T-cell (primary cell): ENCODE results near the gene ELAVL3. TPM values are rescaled to one million over a fixed set of nuclear protein-coding genes. Genes with fewer than 3 reads are reported as not detected.
"Not testable (repeated sequence)": the region's sequence is repeated elsewhere in the genome, so short reads cannot be mapped to it uniquely, and the experiment has no call there.

ENCODE experiments used
- ATAC-seq, 4 experiments: fragments of 200-7000 bp in 3 of 4; fragments of 150-1000 bp in 1 of 4; cut with Tn5 transposase; replicated peaks in 1 of 4; 1 replicate in 3 of 4; 2 replicates in 1 of 4; pipeline ENCODE4 v1.10.0; 2021; ENCODE audit warnings: moderate library complexity in 3 of 4, mild to moderate bottlenecking in 2 of 4, moderate number of reproducible peaks in 1 of 4
- CTCF ChIA-PET, 2 donors: fragments of 300-600 bp; sonication (Branson Sonifier 250); formaldehyde crosslinking; loops; one replicate each; lab custom pipeline; 2022; ENCODE audit warnings: antibody characterized with exemption in 2 of 2; lab: Charles Lee
- POLR2A ChIA-PET, 2 donors: fragments of 300-600 bp; sonication (Branson Sonifier 250); formaldehyde crosslinking; loops; one replicate each; lab custom pipeline; 2022; ENCODE audit warnings: antibody characterized with exemption in 2 of 2; lab: Charles Lee
- DNase-seq, 35 experiments: peaks; one replicate each; pipeline versions ENCODE4 v3.0.0 to v3.0.0-alpha.2; 2013 to 2023
- H3K27ac ChIP-seq: one replicate; pipeline ENCODE4 v1.5.1; 2013; ENCODE audit warnings: low read length
- H3K27me3 ChIP-seq, 2 experiments: replicated peaks in 1 of 2; 1 replicate in 1 of 2; 2 replicates in 1 of 2; pipeline versions ENCODE4 v1.6.1 to v1.7.0; 2013; ENCODE audit warnings: low read length in 1 of 2, mixed read lengths in 1 of 2; ENCODE audit not compliant: control insufficient read depth in 2 of 2, insufficient read depth in 2 of 2; ENCODE audit errors: extremely low read depth in 1 of 2
- H3K36me3 ChIP-seq, 2 donors: 1 replicate in 1 of 2; 2 replicates in 1 of 2; pipeline versions ENCODE4 v1.6.1 to v1.7.0; 2013; ENCODE audit warnings: low read length in 1 of 2; ENCODE audit not compliant: control insufficient read depth in 2 of 2, insufficient read depth in 1 of 2; ENCODE audit errors: extremely low read depth in 1 of 2
- H3K4me1 ChIP-seq, 2 experiments: 1 replicate in 1 of 2; 2 replicates in 1 of 2; pipeline versions ENCODE4 v1.6.1 to v1.7.0; 2013; ENCODE audit warnings: low read length in 2 of 2, mixed read lengths in 1 of 2; ENCODE audit not compliant: insufficient read depth in 2 of 2, control insufficient read depth in 1 of 2; ENCODE audit errors: extremely low read depth in 1 of 2
- H3K4me3 ChIP-seq, 2 donors: 1 replicate in 1 of 2; 2 replicates in 1 of 2; pipeline versions ENCODE4 v1.5.1 to v1.7.0; 2013; ENCODE audit warnings: mild to moderate bottlenecking in 2 of 2, low read length in 1 of 2, moderate library complexity in 1 of 2; ENCODE audit not compliant: control insufficient read depth in 1 of 2; ENCODE audit errors: extremely low read depth in 1 of 2
- H3K9me3 ChIP-seq: 2 replicates; pipeline ENCODE4 v1.7.0; 2013
- H3K27ac Mint-ChIP-seq, 2 donors: one replicate each; pipeline ENCODE4 v1.8.0; 2020 to 2021; ENCODE audit warnings: mild to moderate bottlenecking in 2 of 2, mixed read lengths in 2 of 2
- H3K27me3 Mint-ChIP-seq, 2 donors: one replicate each; pipeline ENCODE4 v1.8.0; 2021 to 2022; ENCODE audit warnings: mixed read lengths in 2 of 2
- H3K36me3 Mint-ChIP-seq: one replicate; pipeline ENCODE4 v1.8.0; 2021; ENCODE audit warnings: mixed read lengths
- H3K4me1 Mint-ChIP-seq, 3 donors: one replicate each; pipeline ENCODE4 v1.8.0; 2020 to 2022; ENCODE audit warnings: mixed read lengths in 3 of 3, mild to moderate bottlenecking in 1 of 3
- H3K4me3 Mint-ChIP-seq, 3 donors: one replicate each; pipeline ENCODE4 v1.8.0; 2020 to 2022; ENCODE audit warnings: mild to moderate bottlenecking in 3 of 3, mixed read lengths in 3 of 3, moderate library complexity in 3 of 3
- H3K9me3 Mint-ChIP-seq, 3 donors: one replicate each; pipeline ENCODE4 v1.8.0; 2020 to 2022; ENCODE audit warnings: mixed read lengths in 3 of 3
- WGBS: methylation state at CpG from one replicate; pipeline ENCODE4 v1.1.5; 2013; ENCODE audit warnings: missing lambda C conversion rate; ENCODE audit not compliant: insufficient coverage; 5-methylcytosine and 5-hydroxymethylcytosine counted together
- total RNA-seq, 35 experiments: library from RNA in 6 of 35; stranded (reverse) in 6 of 35; fragments of 120-200 nt in 1 of 35; gene quantifications; one replicate each; pipeline versions ENCODE4 v1.2.1 to v1.2.4 and lab custom pipeline; 2013 to 2026

The ELAVL3 gene
- total RNA-seq, 5 donors from 2014 or later (not counting 1 experiment from before 2014, with no cell fraction given): 0.47 TPM; not detected in 4

- POLR2A ChIA-PET: no interaction called here
- Histone ChIP-seq H3K27ac (no peak overlapping the region), H3K4me1 (peaks cover 6 to 33% of the 10 kb centered on the region in 2 experiments), H3K36me3 (no peaks in the 10 kb centered on the region), H3K4me3 (no peak overlapping the region), H3K27me3 (peaks cover 5 to 45% of the 10 kb centered on the region in 2 experiments), H3K9me3 (no peaks in the 10 kb centered on the region)
- 49% methylated on average over 13 of the region's 19 CpGs for WGBS
- Mint-ChIP-seq H3K4me1 (peaks cover 19 to 29% (median 25%) of the 10 kb centered on the region in 3 donors), H3K36me3 (peaks cover 3% of the 10 kb centered on the region), H3K9me3 (no peaks in the 10 kb centered on the region), H3K4me3 (peak overlapping the region in 1 of 3 donors; percentile 75), H3K27me3 (peaks cover 20 to 35% of the 10 kb centered on the region in 2 donors), H3K27ac (peak overlapping the region in 1 of 2 donors; percentile 27)
- DNase-seq (no peak), ATAC-seq (no peak)
- CTCF ChIA-PET: no interaction called here
These were observed 2.4 kb downstream of the ELAVL3 start for GRCh38 chr19:11478167-11479089.

- peaks cover 4 to 6% (median 6%) of the 10 kb centered on the region in 3 donors for H3K4me1 Mint-ChIP-seq
- no peak overlapping the region for H3K27ac Mint-ChIP-seq
- Histone ChIP-seq H3K4me3 (no peak overlapping the region), H3K36me3 (no peaks in the 10 kb centered on the region), H3K9me3 (no peaks in the 10 kb centered on the region), H3K27me3 (peaks cover 2 to 27% of the 10 kb centered on the region in 2 experiments), H3K27ac (no peak overlapping the region), H3K4me1 (peaks cover 2 to 9% of the 10 kb centered on the region in 2 experiments)
- WGBS: 75% methylated on average over 1 of the region's 8 CpGs
- ChIA-PET CTCF (interaction anchor here in 1 of 2 donors (0.6 kb wide), 1 partner anchor 64 kb away, joined by 3 read pairs; no protein-coding TSS in a partner anchor), POLR2A (no interaction called here)
- H3K9me3 Mint-ChIP-seq: no peaks in the 10 kb centered on the region
- no peak overlapping the region for H3K4me3 Mint-ChIP-seq
- no peak for DNase-seq
- no peaks in the 10 kb centered on the region for H3K36me3 Mint-ChIP-seq
- H3K27me3 Mint-ChIP-seq: peaks cover 14 to 22% of the 10 kb centered on the region in 2 donors
- no peak for ATAC-seq
These were observed 5.0 kb downstream of the ELAVL3 start for GRCh38 chr19:11475861-11476260.

- H3K4me3 ChIP-seq, H3K4me1 ChIP-seq, H3K27ac Mint-ChIP-seq, POLR2A ChIA-PET, ATAC-seq, H3K27ac ChIP-seq, H3K9me3 ChIP-seq, H3K36me3 Mint-ChIP-seq, H3K4me3 Mint-ChIP-seq, H3K36me3 ChIP-seq, H3K9me3 Mint-ChIP-seq, DNase-seq, H3K4me1 Mint-ChIP-seq: not testable (repeated sequence)
- H3K27me3 Mint-ChIP-seq: peaks cover 14 to 22% of the 10 kb centered on the region in 2 donors
- whole genome bisulfite sequencing: no CpG with 5 or more reads among the region's 3 CpGs
- H3K27me3 ChIP-seq: peaks cover 2 to 26% of the 10 kb centered on the region in 2 experiments
- CTCF ChIA-PET: interaction anchor here in 1 of 2 donors (0.6 kb wide), 1 partner anchor 63 kb away, joined by 3 read pairs; no protein-coding TSS in a partner anchor
These were observed 5.5 kb downstream of the ELAVL3 start for GRCh38 chr19:11475343-11475742.

- Histone ChIP-seq H3K27me3 (peaks cover 2 to 24% of the 10 kb centered on the region in 2 experiments), H3K4me3 (no peak overlapping the region), H3K9me3 (no peaks in the 10 kb centered on the region), H3K36me3 (no peaks in the 10 kb centered on the region), H3K27ac (no peak overlapping the region), H3K4me1 (no peaks in the 10 kb centered on the region)
- no peak for DNase-seq
- no peaks in the 10 kb centered on the region for H3K9me3 Mint-ChIP-seq
- no peak overlapping the region for H3K4me3 Mint-ChIP-seq
- no peak overlapping the region for H3K27ac Mint-ChIP-seq
- peaks cover 8 to 20% of the 10 kb centered on the region in 2 donors for H3K27me3 Mint-ChIP-seq
- ChIA-PET POLR2A (no interaction called here), CTCF (no interaction called here)
- no peaks in the 10 kb centered on the region for H3K36me3 Mint-ChIP-seq
- H3K4me1 Mint-ChIP-seq: peaks cover 0 to under 1% (median under 1%) of the 10 kb centered on the region in 3 donors
- ATAC-seq: no peak
- 60% methylated on average over 1 of the region's 4 CpGs for WGBS
These were observed 7.1 kb downstream of the ELAVL3 start for GRCh38 chr19:11473725-11474124.

GRCh38 chr19:11468266-11468845 is 12.5 kb downstream of the ELAVL3 start:
- WGBS: no CpG with 5 or more reads among the region's 8 CpGs
- peaks cover 6 to 10% of the 10 kb centered on the region in 2 donors for H3K27me3 Mint-ChIP-seq
- not testable (repeated sequence) for H3K9me3 ChIP-seq, H3K27ac Mint-ChIP-seq, H3K27ac ChIP-seq, DNase-seq, H3K4me1 ChIP-seq, H3K9me3 Mint-ChIP-seq, H3K4me3 ChIP-seq, H3K36me3 ChIP-seq, H3K4me3 Mint-ChIP-seq, H3K36me3 Mint-ChIP-seq, ATAC-seq, H3K4me1 Mint-ChIP-seq
- ChIA-PET CTCF (interaction anchor here in 1 of 2 donors (0.9 kb wide), 1 partner anchor 15 kb away, joined by 4 read pairs; no protein-coding TSS in a partner anchor), POLR2A (interaction anchor here in 1 of 2 donors (0.7 kb wide), 1 partner anchor 458 kb away, joined by 5 read pairs; no protein-coding TSS in a partner anchor)
- H3K27me3 ChIP-seq: peaks cover 0 to 36% of the 10 kb centered on the region in 2 experiments

- peaks cover 5 to 10% of the 10 kb centered on the region in 2 donors for H3K27me3 Mint-ChIP-seq
- H3K9me3 Mint-ChIP-seq: no peaks in the 10 kb centered on the region
- no peak overlapping the region for H3K27ac ChIP-seq
- ChIA-PET POLR2A (no interaction called here), CTCF (interaction anchor here in 1 of 2 donors (0.6 kb wide), 1 partner anchor 1230 kb away, joined by 7 read pairs; no protein-coding TSS in a partner anchor)
- H3K4me3 ChIP-seq: no peak overlapping the region
- peaks cover 0 to 4% (median 2%) of the 10 kb centered on the region in 3 donors for H3K4me1 Mint-ChIP-seq
- no peak overlapping the region for H3K4me3 Mint-ChIP-seq
- no peaks in the 10 kb centered on the region for H3K4me1 ChIP-seq
- WGBS: 83% methylated on average over 1 of the region's 8 CpGs
- no peaks in the 10 kb centered on the region for H3K9me3 ChIP-seq
- no peak overlapping the region for H3K27ac Mint-ChIP-seq
- DNase-seq: no peak
- H3K36me3 Mint-ChIP-seq: no peaks in the 10 kb centered on the region
- H3K27me3 ChIP-seq: peaks cover 0 to 33% of the 10 kb centered on the region in 2 experiments
- H3K36me3 ChIP-seq: no peaks in the 10 kb centered on the region
- ATAC-seq: no peak
These were observed 15.2 kb downstream of the ELAVL3 start for GRCh38 chr19:11465600-11465999.
